GM12873 (cell line): ENCODE results near the gene LRRC72.

Experiments used
- CTCF ChIP-seq: IDR thresholded peaks from 2 replicates; pipeline ENCODE4 v1.5.1; 2012; ENCODE audit warnings: low read depth, mild to moderate bottlenecking, moderate library complexity, low read length, control low read depth; ENCODE audit not compliant: insufficient read depth; ENCODE audit errors: missing control alignments

The LRRC72 gene

DNA sequence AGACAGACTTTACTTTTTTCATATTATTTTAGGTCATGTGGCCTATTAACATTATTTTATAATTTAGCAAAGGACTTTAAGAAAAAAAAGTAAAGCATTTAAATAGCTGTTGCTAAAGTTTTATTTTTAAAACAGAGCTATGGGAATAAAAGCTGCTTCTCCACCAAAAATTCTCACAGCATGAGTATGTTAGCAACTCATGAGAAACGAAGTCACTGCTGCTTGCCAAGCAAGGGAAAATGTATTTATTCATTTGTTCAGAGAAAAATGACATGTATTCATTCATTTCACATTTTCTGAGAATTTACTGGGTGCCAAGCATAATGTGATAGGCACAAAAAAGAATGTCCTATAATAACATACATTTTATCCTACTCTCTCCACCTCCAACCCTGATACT, 5.1 kb downstream of the LRRC72 start:
- TF ChIP-seq CTCF, result no peak

DNA sequence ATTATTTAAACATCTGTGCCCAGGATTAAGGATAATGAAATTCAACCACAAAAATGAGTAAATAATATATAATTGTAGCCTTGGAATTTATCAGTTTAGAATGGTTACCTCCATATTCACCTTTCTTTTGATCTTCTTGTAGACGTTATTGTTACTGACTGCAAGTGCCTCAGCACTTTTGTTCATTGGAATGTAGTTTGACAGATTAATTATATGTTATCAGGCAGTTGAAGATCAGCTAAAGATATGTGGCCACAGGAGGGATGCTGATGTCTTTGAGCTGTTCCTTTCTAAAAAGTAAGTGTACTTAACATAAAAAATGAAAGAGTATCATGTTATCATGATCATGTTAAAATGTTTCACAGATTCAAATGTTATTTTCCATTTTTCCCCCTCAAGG, 5.6 kb downstream of the LRRC72 start:
- TF ChIP-seq CTCF, result no peak

DNA sequence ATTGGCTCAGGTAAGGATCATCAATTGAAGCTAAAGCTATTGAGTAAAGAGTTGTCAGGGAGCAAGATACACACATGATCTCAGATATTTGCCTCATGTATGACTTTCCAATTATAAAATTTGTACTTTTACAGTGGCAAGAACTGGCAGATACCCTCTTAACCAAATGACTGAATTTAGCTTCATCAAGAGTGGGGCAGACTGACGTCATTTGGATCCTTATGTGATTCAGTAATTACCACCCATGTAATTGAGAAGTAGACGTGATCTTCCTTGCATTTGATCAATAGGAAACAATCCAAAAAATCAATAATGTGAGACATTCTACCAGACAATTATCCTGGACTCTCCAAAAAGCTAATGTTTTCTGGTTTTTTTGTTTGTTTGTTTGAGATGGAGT, 8.9 kb downstream of the LRRC72 start:
- no peak for TF ChIP-seq CTCF

DNA sequence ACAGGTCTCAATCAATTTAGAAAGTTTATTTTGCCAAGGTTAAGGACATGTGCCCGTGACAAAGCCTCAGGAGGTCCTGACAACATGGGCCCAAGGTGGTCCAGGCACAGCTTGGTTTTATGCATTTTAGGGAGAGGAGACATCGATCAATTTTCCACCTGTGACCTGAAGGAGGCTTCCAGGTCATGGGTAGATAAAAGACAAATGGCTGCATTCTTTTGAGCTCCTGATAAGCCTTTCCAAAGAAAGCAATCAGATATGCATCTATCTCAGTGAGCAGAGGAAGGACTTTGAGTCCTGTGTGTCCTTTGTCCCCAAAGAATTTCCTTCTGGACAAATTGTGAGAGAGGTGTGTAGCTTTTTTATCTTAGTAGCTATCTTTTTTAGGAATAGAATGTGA, 15.8 kb downstream of the LRRC72 start:
- no peak for TF ChIP-seq CTCF

DNA sequence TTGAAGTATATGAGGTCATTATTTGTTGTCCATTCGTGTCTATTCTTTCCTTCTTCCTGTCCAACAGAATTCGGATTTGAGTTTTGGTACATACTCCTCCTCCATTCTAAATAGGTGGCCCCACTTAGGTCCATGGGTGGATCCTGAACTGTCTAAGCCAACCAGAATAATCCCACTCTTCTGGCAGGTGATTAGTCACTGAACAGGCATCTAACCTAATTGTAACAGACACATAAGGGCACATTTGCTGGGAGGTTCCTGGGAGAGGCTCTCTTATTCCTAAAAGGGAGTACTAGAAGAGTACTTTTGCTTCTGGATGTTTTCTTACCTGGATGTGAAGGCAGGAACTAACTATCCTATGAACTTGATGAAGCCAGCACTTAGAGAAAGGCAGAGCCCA, 16.8 kb downstream of the LRRC72 start:
- TF ChIP-seq CTCF, result no peak

- no peak for TF ChIP-seq CTCF
Observed at GRCh38 chr7:16546921-16547505, 20.4 kb downstream of the LRRC72 start.

- TF ChIP-seq CTCF, result no peak
Observed at GRCh38 chr7:16548428-16548827, 21.8 kb downstream of the LRRC72 start.
